Astrocyte (in vitro differentiated cells and primary cell): ENCODE measurements around the gene APOH. TPM values are rescaled to one million over a fixed set of nuclear protein-coding genes. Genes with fewer than 3 reads are reported as not detected.

Experiments
- DNase-seq: peaks from one replicate; pipeline ENCODE4 v3.0.0-alpha.2; 2010; ENCODE audit warnings: low read depth
- FAIRE-seq: peaks from 2 replicates; lab custom pipeline; 2011; peaks lifted over from hg19 to GRCh38; lab: Jason Lieb, UNC
- H2AFZ ChIP-seq: 2 replicates; pipeline ENCODE4 v1.6.0; 2012; ENCODE audit warnings: low read depth, low read length, inconsistent platforms
- H3K27ac ChIP-seq: 2 replicates; pipeline ENCODE4 v1.5.1; 2011; ENCODE audit warnings: low read depth, low read length, inconsistent platforms
- H3K27me3 ChIP-seq: 2 replicates; pipeline ENCODE4 v1.6.0; 2011; ENCODE audit warnings: low read length, inconsistent platforms; ENCODE audit not compliant: insufficient read depth
- H3K36me3 ChIP-seq: 2 replicates; pipeline ENCODE4 v1.5.1; 2011; ENCODE audit warnings: low read length, inconsistent platforms; ENCODE audit not compliant: insufficient read depth
- H3K4me1 ChIP-seq: 2 replicates; pipeline ENCODE4 v1.5.1; 2011; ENCODE audit warnings: low read length, inconsistent platforms; ENCODE audit not compliant: insufficient read depth
- H3K4me2 ChIP-seq: 2 replicates; pipeline ENCODE4 v1.6.0; 2012; ENCODE audit warnings: low read length, inconsistent platforms
- H3K4me3 ChIP-seq: 2 replicates; pipeline ENCODE4 v1.5.1; 2011; ENCODE audit warnings: low read depth, mild to moderate bottlenecking, low read length, inconsistent platforms; ENCODE audit not compliant: insufficient read depth
- H3K79me2 ChIP-seq: 2 replicates; pipeline ENCODE4 v1.6.0; 2012; ENCODE audit warnings: mild to moderate bottlenecking, low read length, inconsistent platforms; ENCODE audit not compliant: insufficient read depth
- H3K9ac ChIP-seq: 2 replicates; pipeline ENCODE4 v1.6.0; 2012; ENCODE audit warnings: mild to moderate bottlenecking, low read length, inconsistent platforms
- H3K9me3 ChIP-seq: 2 replicates; pipeline ENCODE4 v1.5.1; 2012; ENCODE audit warnings: low read depth, mild to moderate bottlenecking, low read length, inconsistent platforms; ENCODE audit not compliant: insufficient read depth
- H4K20me1 ChIP-seq: 2 replicates; pipeline ENCODE4 v1.6.0; 2012; ENCODE audit warnings: low read length, inconsistent platforms; ENCODE audit not compliant: insufficient read depth
- H3K27ac Mint-ChIP-seq: one replicate; pipeline ENCODE4 v1.8.0; 2021; ENCODE audit warnings: mild to moderate bottlenecking, mixed read lengths; ENCODE audit not compliant: unreplicated experiment
- H3K27me3 Mint-ChIP-seq: one replicate; pipeline ENCODE4 v1.8.0; 2021; ENCODE audit warnings: low read depth, mixed read lengths; ENCODE audit not compliant: unreplicated experiment
- H3K36me3 Mint-ChIP-seq: one replicate; pipeline ENCODE4 v1.8.0; 2021; ENCODE audit warnings: low read depth, mixed read lengths; ENCODE audit not compliant: unreplicated experiment
- H3K4me1 Mint-ChIP-seq: one replicate; pipeline ENCODE4 v1.8.0; 2021; ENCODE audit warnings: low read depth, mixed read lengths; ENCODE audit not compliant: unreplicated experiment
- H3K4me3 Mint-ChIP-seq: one replicate; pipeline ENCODE4 v1.8.0; 2021; ENCODE audit warnings: mild to moderate bottlenecking, moderate library complexity, mixed read lengths; ENCODE audit not compliant: unreplicated experiment
- H3K9me3 Mint-ChIP-seq: one replicate; pipeline ENCODE4 v1.8.0; 2021; ENCODE audit warnings: mild to moderate bottlenecking, mixed read lengths; ENCODE audit not compliant: unreplicated experiment
- EZH2 ChIP-seq: IDR thresholded peaks from 2 replicates; pipeline ENCODE4 v1.6.1; 2012; ENCODE audit warnings: mild to moderate bottlenecking, low read length, inconsistent platforms; ENCODE audit not compliant: insufficient read depth
- total RNA-seq: library from RNA; stranded (reverse); gene quantifications from 2 replicates; pipeline ENCODE4 v1.2.1, GENCODE V29; 2021
- TF ChIP-seq, protein P1 (sequence below): IDR thresholded peaks from 2 replicates; pipeline ENCODE4 v1.5.1; 2011; ENCODE audit warnings: low read depth, mild to moderate bottlenecking, inconsistent platforms, low read length, moderate library complexity; ENCODE audit not compliant: insufficient read depth

APOH gene
- total RNA-seq, 1 donor from 2014 or later, result not detected

DNA sequence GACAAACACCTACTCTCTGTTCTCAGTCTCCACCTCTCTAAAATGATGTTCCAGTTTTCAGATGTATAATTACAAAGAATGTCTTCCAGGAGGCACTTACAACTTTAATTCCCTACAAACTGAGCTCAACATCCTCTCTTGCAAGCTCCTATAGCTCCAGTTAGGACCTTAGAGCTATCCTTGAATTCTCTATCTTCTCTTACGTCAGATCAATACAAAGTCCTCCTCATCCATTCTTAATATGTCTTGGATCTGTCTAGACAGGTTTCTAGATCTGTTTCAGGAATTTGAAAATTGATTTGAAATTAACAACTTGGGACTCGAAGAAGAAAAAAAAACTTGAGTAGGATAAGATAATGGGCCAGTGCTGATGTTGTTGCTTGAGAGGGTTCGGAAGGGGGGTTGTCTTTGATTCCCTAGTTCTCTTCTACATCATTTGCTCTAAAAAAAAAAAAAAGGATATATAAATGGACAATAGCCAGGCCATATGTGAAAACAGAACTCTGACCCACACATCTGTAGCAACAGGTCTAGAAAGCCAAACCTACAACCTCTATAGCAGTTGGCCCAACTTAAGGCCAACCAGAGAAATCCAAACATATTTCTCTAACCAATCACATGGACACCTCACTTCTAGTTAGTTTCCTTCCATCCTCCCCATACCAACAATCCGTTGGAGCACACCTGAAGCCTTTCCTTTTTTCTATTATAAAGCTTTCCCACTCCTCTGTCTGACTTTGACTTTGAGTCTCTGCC, 746 bp upstream of the APOH start:
- H4K20me1 ChIP-seq, result no peaks in the 10 kb centered on the region
- H2AFZ ChIP-seq, result no peak overlapping the region
- H3K27ac Mint-ChIP-seq, result no peak overlapping the region
- no peaks in the 10 kb centered on the region for H3K36me3 ChIP-seq
- peaks cover 3% of the 10 kb centered on the region for H3K27me3 Mint-ChIP-seq
- FAIRE-seq, result no peak
- no peaks in the 10 kb centered on the region for H3K9me3 ChIP-seq
- H3K4me3 ChIP-seq, result no peak overlapping the region
- no peaks in the 10 kb centered on the region for H3K4me1 Mint-ChIP-seq
- no peak overlapping the region for H3K27ac ChIP-seq
- no peaks in the 10 kb centered on the region for H3K9me3 Mint-ChIP-seq
- no peak overlapping the region for H3K9ac ChIP-seq
- H3K4me3 Mint-ChIP-seq, result no peak overlapping the region
- TF ChIP-seq EZH2, result no peak
- TF ChIP-seq, protein P1, sequence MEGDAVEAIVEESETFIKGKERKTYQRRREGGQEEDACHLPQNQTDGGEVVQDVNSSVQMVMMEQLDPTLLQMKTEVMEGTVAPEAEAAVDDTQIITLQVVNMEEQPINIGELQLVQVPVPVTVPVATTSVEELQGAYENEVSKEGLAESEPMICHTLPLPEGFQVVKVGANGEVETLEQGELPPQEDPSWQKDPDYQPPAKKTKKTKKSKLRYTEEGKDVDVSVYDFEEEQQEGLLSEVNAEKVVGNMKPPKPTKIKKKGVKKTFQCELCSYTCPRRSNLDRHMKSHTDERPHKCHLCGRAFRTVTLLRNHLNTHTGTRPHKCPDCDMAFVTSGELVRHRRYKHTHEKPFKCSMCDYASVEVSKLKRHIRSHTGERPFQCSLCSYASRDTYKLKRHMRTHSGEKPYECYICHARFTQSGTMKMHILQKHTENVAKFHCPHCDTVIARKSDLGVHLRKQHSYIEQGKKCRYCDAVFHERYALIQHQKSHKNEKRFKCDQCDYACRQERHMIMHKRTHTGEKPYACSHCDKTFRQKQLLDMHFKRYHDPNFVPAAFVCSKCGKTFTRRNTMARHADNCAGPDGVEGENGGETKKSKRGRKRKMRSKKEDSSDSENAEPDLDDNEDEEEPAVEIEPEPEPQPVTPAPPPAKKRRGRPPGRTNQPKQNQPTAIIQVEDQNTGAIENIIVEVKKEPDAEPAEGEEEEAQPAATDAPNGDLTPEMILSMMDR, result no peak
- no peaks in the 10 kb centered on the region for H3K4me1 ChIP-seq
- H3K79me2 ChIP-seq, result no peaks in the 10 kb centered on the region
- no peaks in the 10 kb centered on the region for H3K36me3 Mint-ChIP-seq
- no peak overlapping the region for H3K4me2 ChIP-seq
- DNase-seq, result no peak
- H3K27me3 ChIP-seq, result peaks cover 8% of the 10 kb centered on the region

DNA sequence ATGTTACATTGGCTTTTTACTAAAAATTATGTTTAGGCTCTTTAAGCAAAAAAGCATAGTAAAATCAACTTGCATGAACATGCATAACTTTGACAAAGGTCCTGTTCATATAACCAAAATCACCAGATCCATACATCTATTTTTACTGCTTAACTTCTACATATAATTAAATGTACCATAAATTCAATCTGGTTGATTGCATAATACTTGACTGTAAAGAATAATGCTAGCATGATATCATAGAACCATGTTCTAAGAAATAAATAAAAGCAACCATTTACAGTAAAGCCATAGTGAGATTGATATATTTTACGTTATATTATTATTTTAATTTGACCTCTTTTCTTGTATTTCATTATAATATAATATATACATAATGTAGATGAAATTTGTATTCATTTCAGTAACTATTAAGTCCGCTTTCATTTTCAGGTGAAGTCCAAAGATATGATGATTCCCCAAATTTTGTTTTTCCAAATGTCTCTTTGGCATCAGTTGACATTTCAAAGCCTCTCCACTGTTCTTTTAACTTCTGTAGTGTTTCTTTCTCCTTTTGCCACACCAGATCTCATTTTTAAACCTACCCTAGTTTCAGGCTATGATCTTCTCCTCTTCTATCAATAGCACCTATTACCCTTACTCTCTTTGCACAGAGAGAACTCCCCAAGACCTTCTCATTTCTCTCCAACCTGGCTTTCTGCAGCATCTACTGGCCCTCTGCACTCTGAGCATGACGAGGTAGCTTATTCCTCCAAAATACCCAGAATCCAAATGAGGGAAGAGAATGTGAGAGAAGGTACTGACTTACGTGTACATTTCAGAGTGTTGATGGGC, 1.8 kb downstream of the APOH start:
- no peak for FAIRE-seq
- Mint-ChIP-seq H3K27me3 (peaks cover 3% of the 10 kb centered on the region), H3K4me3 (no peak overlapping the region), H3K27ac (no peak overlapping the region), H3K9me3 (no peaks in the 10 kb centered on the region), H3K36me3 (no peaks in the 10 kb centered on the region), H3K4me1 (peaks cover 2% of the 10 kb centered on the region)
- Histone ChIP-seq H4K20me1 (no peaks in the 10 kb centered on the region), H3K27me3 (peaks cover 8% of the 10 kb centered on the region), H3K4me3 (no peak overlapping the region), H2AFZ (no peak overlapping the region), H3K27ac (no peak overlapping the region), H3K9me3 (no peaks in the 10 kb centered on the region), H3K4me1 (peaks cover 5% of the 10 kb centered on the region), H3K4me2 (no peak overlapping the region), H3K79me2 (no peaks in the 10 kb centered on the region), H3K9ac (no peak overlapping the region), H3K36me3 (no peaks in the 10 kb centered on the region)
- no peak for TF ChIP-seq EZH2
- TF ChIP-seq, protein P1, result no peak
- no peak for DNase-seq
